Choroid plexus epithelial cell (primary cell): ENCODE data around the gene B3GAT1.

Experiments
- DNase-seq: peaks from one replicate; pipeline ENCODE4 v3.0.0-alpha.2; 2010; ENCODE audit warnings: low read depth
- H3K4me3 ChIP-seq: 2 replicates; pipeline ENCODE4 v1.5.1; 2011; ENCODE audit warnings: low read depth, mild to moderate bottlenecking, control low read depth, low read length, moderate library complexity
- CTCF ChIP-seq: conservative IDR thresholded peaks from 2 replicates; pipeline ENCODE4 v1.5.1; 2011; ENCODE audit warnings: low read depth, mild to moderate bottlenecking, control low read depth, inconsistent platforms, low read length, moderate library complexity

B3GAT1 gene

DNA sequence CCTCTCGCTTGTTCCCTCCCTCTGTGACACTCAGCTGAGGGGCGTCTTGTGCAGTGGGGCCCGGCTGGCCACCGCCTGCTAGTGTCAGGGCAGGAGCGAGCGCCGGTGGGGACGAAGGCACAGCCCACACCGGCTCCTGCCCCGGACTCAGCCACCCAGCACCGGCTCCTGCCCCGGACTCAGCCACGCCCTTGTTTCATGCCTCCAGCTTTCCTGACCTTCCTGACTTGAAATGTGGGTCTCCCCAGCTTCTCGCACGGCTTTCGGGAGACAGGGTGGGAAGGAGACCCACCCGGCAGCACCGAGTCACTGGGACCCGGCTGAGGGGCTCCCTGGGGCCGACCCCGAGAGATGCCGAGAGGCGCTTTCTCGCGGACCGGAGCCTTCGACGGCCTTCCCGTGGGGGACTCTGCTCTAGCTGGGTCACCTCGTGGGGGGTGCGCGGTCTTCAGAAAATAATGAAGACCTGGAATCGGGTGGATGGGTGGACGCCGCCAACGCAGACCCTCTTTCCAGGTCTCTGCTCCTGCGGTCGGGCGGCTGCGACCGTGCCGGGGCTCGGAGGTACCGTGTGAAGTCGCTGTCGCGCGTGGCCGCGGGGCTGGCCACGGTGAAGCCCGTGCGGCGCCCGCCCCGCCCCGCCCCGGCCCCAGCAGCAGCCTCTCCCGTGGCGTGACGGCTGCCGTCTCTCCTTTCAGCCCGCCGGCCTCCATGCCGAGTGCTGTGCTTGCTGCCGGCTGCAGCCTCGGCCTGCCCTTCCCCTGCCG, 70.1 kb downstream of the B3GAT1 start:
- no peak overlapping the region for H3K4me3 ChIP-seq
- DNase-seq, result no peak
- TF ChIP-seq CTCF, result no peak

DNA sequence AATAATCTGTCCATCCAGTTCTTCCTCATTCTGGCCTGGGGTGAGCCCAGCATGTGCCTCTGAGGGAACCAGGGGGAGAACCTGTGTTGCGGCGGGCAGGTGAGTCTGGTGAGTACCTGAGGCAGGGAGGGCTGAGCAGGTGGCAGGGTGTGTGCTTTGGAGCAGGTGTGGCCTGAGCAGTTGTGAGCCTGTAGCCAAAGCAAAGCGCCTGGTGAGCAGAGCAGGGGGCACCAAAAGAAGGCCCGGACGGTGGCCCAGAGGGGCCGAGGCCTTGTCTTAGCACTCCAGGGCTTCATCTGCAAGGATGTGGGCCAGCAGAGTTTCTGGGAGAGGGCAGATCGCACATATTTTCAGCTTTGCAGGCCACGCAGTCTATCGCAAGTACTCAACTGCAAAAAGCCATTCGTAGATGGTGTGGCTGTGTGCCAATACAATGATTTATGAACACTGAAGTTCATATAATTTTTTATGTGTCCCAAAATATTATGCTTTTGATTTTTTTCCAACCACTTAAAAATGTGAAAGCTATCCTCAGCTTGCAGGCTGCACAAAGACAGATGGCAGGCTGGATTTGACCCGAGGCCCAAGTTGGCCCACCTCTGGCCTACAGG, 71.6 kb downstream of the B3GAT1 start:
- H3K4me3 ChIP-seq, result no peak overlapping the region
- no peak for TF ChIP-seq CTCF
- DNase-seq, result no peak

- no peak for TF ChIP-seq CTCF
- DNase-seq, result no peak
- no peak overlapping the region for H3K4me3 ChIP-seq
Measured at GRCh38 chr11:134339756-134340155, 72.3 kb downstream of the B3GAT1 start.

DNA sequence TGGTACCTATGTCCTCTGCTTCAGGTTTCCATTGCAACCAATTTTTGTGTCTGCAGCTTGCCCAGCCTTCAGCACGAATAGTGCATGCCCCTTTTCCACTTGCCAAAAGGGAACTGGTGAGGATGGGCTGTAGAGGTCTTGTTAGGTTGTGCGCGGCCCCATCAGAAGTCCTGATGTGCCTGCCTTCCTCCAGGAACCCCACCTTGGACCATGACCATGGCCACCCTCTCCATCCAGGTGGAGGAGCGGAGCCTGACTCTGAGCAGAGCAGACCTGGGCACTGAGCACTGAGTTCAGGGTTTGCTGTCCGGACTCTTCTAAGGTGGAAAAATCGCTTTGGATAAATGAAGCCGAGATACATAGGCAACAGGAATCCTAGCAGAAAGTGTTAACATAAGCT, 73.4 kb downstream of the B3GAT1 start:
- no peak for TF ChIP-seq CTCF
- DNase-seq, result no peak
- no peak overlapping the region for H3K4me3 ChIP-seq

DNA sequence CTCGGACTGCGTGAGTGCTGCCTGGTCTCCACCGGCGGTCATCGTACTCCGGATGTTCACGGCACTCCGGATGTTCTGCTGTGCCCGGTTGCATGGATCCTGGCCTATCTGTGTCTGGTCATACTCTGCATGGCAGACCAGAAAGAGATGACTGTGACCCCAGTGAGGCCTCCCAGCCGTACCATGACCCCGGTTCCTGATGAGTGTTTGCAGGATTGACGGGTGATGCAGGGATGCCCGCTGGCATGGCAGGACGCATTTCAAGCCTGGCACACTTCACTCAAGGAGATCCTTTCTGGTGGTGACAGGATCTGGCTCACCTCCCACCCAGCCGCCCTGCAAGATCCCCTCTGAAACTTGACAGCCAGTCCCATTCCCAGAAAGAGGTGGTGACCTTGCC, 74.0 kb downstream of the B3GAT1 start:
- no peak overlapping the region for H3K4me3 ChIP-seq
- TF ChIP-seq CTCF, result no peak
- DNase-seq, result no peak

GRCh38 chr11:134337051-134337450, 75.0 kb downstream of the B3GAT1 start:
- no peak for TF ChIP-seq CTCF
- DNase-seq, result no peak
- H3K4me3 ChIP-seq, result no peak overlapping the region
